ENCODE results near the gene PLCB4. TPM values are rescaled to one million over a fixed set of nuclear protein-coding genes. Genes with fewer than 3 reads are reported as not detected.

PLCB4 gene
- polyA plus RNA-seq, 1 experiment: 18.6 TPM

GRCh38 chr20:9281803-9282202 is 212.9 kb downstream of the PLCB4 start:
- no peak for TF ChIP-seq CTCF (IDR thresholded peaks at IDR 0.05; ENCODE audit: low read depth, low read length)
- Histone ChIP-seq H3K27me3 (ENCODE audit: control insufficient read depth, insufficient read depth, low read length) (no peaks in the 10 kb centered on the region), H3K4me3 (ENCODE audit: low read depth, low read length) (no peak overlapping the region), H3K9me3 (ENCODE audit: control insufficient read depth, insufficient read depth, low read length) (no peaks in the 10 kb centered on the region), H3K27ac (ENCODE audit: low read depth, low read length) (no peak overlapping the region)
- ChIA-PET POLR2A (no interaction called here), CTCF (no interaction called here)
- DNase-seq (ENCODE audit: low read depth, low spot score): no peak

DNA sequence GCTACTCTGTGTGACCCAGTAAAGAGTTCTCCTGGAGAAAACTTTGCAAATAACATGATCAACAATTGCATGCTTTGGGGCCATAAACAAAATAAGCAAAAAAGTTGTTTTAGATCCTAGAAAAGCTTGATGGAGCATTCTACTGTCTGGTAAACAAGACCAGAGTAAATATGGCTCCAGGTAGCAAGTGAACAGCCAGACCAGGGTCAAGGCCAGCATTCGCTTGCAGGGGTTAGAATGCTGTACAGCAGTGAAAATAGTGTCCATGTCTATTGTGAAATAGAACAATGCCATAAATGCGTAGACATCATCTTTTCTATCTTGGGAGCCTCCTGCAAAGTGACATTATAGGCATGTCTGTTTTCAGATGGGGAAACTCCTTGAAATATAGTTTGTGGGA is 216.7 kb downstream of the PLCB4 start:
- TF ChIP-seq CTCF (IDR thresholded peaks at IDR 0.05; ENCODE audit: low read depth, low read length): no peak
- Histone ChIP-seq H3K27me3 (ENCODE audit: control insufficient read depth, insufficient read depth, low read length) (no peaks in the 10 kb centered on the region), H3K27ac (ENCODE audit: low read depth, low read length) (no peak overlapping the region), H3K9me3 (ENCODE audit: control insufficient read depth, insufficient read depth, low read length) (no peaks in the 10 kb centered on the region), H3K4me3 (ENCODE audit: low read depth, low read length) (no peak overlapping the region)
- CTCF ChIA-PET: interaction anchor here (0.6 to 1.6 kb wide), 2 partner anchors 432 to 526 kb away, joined by 3 read pairs; no protein-coding TSS in a partner anchor
- DNase-seq (ENCODE audit: low read depth, low spot score): no peak
- POLR2A ChIA-PET: no interaction called here

- Histone ChIP-seq H3K27ac (ENCODE audit: low read depth, low read length) (no peak overlapping the region), H3K4me3 (ENCODE audit: low read depth, low read length) (no peak overlapping the region), H3K27me3 (ENCODE audit: control insufficient read depth, insufficient read depth, low read length) (no peaks in the 10 kb centered on the region), H3K9me3 (ENCODE audit: control insufficient read depth, insufficient read depth, low read length) (no peaks in the 10 kb centered on the region)
- no peak for DNase-seq (ENCODE audit: low read depth, low spot score)
- no peak for TF ChIP-seq CTCF (IDR thresholded peaks at IDR 0.05; ENCODE audit: low read depth, low read length)
- CTCF ChIA-PET: no interaction called here
- POLR2A ChIA-PET: no interaction called here
Measured at GRCh38 chr20:9286501-9287461, 217.9 kb downstream of the PLCB4 start.

DNA sequence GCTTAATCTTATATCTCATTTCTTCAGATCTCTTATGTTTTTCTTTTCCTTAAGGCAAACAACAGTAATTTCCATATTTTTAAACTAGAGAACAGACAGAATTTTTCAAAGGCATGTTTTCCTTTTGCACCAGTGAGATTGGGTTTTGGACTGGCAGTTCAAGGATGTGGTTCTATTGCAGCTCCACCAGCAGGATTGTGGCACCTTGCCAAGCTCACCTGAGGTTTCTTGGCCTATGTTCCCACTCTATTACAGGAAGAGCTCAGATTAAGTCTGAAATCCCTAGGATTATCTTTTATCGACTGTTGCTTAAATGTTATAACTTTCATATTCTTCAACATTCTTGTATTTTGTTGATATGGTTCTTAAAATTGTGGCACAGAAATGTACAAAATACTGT is 218.9 kb downstream of the PLCB4 start:
- CTCF ChIA-PET: interaction anchor here (1.2 kb wide), 1 partner anchor 178 kb away, joined by 4 read pairs; no protein-coding TSS in a partner anchor
- no peak for TF ChIP-seq CTCF (IDR thresholded peaks at IDR 0.05; ENCODE audit: low read depth, low read length)
- H3K9me3 ChIP-seq (ENCODE audit: control insufficient read depth, insufficient read depth, low read length): no peaks in the 10 kb centered on the region
- H3K27ac ChIP-seq (ENCODE audit: low read depth, low read length): no peak overlapping the region
- H3K4me3 ChIP-seq (ENCODE audit: low read depth, low read length): no peak overlapping the region
- POLR2A ChIA-PET: no interaction called here
- H3K27me3 ChIP-seq (ENCODE audit: control insufficient read depth, insufficient read depth, low read length): no peaks in the 10 kb centered on the region
- no peak for DNase-seq (ENCODE audit: low read depth, low spot score)

- POLR2A ChIA-PET: no interaction called here
- Histone ChIP-seq H3K9me3 (ENCODE audit: control insufficient read depth, insufficient read depth, low read length) (no peaks in the 10 kb centered on the region), H3K27me3 (ENCODE audit: control insufficient read depth, insufficient read depth, low read length) (no peaks in the 10 kb centered on the region), H3K4me3 (ENCODE audit: low read depth, low read length) (no peak overlapping the region), H3K27ac (ENCODE audit: low read depth, low read length) (no peak overlapping the region)
- no peak for TF ChIP-seq CTCF (IDR thresholded peaks at IDR 0.05; ENCODE audit: low read depth, low read length)
- no peak for DNase-seq (ENCODE audit: low read depth, low spot score)
- CTCF ChIA-PET: interaction anchor here (0.7 to 1.3 kb wide), 2 partner anchors 70 to 436 kb away, joined by 3 read pairs; no protein-coding TSS in a partner anchor
Measured at GRCh38 chr20:9290331-9290730, 221.4 kb downstream of the PLCB4 start.

Measured in AG04450 (cell line).